HG02571 (cell line): ENCODE results near the gene CNR1.
"Not testable (repeated sequence)": the region's sequence is repeated elsewhere in the genome, so short reads cannot be mapped to it uniquely, and the experiment has no call there.

Experiments used
- ATAC-seq: cut with Tn5 transposase; IDR thresholded peaks from one replicate; pipeline ENCODE4 v1.9.1; 2021; ENCODE audit warnings: mild to moderate bottlenecking, moderate library complexity; ENCODE audit not compliant: unreplicated experiment

Gene CNR1

DNA sequence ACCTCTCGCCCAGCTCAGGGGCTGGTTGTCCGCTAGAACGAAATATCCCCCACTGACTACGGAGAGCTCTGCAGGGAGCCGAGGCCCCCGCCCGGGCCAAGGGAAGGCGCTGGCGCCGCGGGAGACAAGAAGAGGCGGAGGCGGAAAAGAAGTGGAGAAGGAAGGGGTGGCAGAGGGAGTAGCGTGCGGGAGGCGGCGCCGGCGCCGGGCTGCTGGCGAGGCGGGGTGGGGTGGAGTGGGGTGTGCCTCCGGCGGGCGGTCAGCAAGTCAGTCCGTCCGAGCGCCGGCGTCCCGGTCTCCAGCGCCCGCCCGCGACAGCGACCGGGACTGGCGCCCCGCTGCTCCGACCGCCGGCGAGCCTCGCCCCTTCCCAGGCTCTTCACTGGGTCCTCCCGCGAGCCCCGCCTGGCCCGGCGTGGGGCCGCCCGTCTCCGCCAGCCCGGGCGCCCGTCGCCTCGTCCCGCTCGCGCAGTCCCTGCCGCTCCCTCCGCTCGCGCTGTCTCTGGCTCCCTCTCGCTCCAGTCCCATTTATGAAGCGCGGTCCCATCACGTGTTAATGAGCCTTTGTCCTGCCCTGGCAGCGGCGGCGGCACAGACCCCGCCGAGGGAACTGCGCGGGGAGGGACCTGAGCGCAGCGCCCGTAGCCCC is at the start of gene CNR1:
TSS of gene CNR1 (minus strand) at position 504 of the 649 bp plus-strand sequence. CDS start 21,073 bp downstream, outside the sequence.
- peak; percentile 50 for ATAC-seq

DNA sequence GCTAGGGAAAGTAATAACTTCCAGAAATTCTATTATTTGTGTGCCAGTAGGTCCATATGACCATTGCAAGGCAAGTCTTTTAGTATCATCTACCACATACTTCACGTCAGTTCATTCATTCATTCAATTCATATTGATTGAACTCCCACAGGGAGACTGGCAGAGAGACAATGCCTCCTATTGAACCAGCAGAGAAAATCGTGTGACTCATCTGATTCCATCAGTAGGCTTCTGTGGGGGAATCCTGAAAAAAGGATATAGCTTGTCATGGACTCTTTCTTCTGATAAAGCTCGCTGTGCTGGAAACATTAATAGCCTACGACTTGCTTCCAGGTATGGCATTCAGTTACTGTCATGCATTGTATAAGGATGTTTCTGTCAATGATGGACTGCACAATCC is 45.3 kb upstream of the CNR1 start:
- no peak for ATAC-seq

DNA sequence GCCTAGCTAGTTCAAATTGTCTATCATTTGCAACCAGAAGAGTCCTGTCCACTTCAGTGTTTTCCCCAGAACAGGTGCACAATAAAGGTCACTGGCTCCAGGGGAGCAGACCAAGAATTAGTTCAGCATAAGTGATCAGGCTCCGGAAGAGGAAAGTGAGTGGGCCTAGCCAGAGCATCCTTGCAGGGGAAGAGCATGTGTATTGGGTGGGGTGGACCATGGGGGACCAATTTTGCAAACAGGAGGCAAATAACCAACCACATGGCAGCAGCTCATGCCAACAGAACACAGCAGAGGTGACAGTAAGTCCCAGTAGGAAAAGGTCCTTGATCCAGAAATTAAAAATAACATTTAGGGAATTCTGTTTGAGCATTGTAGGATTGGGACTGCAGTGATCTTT is 43.2 kb upstream of the CNR1 start:
- ATAC-seq, result no peak

DNA sequence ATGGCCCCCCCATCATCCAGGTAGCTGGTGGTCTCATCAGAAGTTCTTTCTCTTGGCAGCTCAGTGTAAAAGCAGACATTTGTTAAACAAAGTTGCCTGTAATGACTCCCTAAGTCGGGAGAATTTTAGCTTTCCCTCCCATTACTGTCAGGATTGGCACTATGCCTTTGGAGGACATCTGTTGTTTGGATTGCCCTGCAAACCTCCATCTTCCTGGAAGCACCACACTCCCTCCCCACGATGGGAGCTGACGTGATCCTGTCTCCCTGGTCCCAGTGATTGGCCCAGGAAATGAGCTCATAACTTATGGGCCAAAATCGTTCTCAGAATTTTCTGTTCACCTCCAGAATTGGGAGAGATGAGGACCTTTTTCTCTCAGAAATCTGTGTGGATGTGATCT is 42.6 kb upstream of the CNR1 start:
- no peak for ATAC-seq

DNA sequence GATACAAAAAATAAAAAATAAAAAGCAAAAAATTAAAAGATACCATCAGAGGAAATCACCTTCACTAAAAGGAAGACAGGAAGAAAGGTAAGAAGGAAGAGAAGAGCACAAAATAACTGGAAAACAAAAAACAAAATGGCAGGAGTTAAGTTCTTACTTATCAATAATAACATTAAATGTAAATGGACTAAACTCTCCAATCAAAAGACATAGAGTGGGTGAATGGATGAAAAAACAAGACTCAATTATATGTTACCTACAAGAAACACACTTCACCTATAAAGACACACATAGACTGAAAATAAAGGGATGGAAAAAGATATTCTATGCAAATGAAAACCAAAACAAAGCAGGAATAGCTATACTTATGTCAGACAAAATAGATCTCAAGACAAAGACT is 35.6 kb upstream of the CNR1 start:
- not testable (repeated sequence) for ATAC-seq

DNA sequence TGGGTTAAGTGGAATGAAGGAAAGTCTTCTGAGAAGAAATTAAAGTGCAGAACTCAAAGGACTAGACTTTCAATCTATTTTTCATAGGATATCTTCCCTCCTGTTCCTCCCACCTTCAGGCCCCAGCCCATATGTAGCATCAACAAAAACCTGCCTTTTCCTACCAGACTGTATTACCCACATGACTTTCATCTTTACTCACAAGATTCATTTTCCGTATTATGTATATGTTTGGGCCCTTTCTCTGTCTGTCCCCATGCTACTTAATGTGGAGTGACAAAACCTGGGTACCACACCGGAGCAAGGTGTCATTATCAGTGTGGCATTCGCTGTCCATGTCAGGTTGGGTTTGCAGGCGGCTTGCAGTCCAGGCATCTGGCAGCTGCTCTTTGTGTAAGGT is 18.8 kb upstream of the CNR1 start:
- ATAC-seq, result no peak

DNA sequence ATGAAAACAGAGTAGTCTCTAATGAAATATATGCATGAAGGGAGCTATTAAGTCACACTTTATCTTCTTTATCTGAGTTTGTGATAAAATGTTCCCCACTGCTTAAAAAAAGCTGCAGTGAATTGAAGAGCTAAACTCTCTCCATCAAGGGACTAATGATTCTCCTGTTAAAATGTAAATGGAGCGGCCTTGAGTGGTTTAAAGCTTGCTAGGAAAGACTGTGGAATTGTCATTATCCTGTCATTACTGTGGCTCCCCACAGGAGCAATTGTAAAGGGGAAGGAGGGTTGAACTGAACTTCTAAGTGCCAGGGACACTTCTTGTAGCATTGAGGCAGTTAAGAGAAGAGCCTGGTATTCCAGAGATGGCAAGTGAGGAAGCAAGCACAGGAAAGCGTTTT is 17.3 kb upstream of the CNR1 start:
- ATAC-seq, result no peak

DNA sequence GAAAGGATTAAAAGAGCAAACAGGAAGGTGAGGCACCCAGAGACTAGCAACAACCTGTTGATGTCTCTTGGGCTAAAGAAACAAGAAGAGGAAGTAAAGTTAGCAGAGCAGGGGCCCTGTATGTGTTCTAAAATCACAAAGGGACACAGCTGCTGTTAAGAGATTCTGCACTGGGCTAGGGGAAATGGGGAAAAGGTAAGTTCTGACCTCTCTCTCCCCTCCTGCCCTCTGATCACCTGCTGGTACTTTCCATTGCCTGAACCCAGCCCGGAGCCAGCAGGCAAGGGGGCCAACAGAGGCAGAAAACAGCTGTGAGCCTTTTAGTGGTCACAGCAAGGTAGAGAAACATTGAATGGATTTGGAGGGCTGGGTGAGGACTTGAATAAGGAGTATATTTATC is 13.5 kb upstream of the CNR1 start:
- ATAC-seq, result peak; percentile 53

DNA sequence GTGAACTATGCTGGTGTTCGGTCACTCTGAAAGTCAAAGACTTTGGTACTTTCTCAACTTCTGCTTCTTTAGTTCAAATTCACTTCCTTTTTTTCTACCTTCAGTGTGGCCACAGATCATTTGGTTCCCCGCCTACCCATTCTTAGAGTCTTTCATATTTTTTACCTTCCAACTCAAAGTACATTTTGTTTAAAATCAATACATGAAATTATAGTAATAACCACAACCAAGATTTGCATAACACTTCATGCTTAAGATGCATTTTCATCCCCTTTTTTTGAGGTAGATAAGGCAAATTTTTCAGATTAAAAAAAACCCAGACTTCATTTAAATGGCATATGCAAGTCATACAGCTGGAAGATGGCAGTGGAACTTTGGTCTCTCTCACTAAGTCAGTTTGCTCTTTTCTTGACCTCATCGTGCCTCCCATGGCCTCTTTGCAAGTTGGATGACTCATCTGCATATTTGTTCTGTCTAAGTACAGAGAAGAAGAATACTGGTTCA is 11.9 kb upstream of the CNR1 start:
- ATAC-seq, result peak; percentile 67

DNA sequence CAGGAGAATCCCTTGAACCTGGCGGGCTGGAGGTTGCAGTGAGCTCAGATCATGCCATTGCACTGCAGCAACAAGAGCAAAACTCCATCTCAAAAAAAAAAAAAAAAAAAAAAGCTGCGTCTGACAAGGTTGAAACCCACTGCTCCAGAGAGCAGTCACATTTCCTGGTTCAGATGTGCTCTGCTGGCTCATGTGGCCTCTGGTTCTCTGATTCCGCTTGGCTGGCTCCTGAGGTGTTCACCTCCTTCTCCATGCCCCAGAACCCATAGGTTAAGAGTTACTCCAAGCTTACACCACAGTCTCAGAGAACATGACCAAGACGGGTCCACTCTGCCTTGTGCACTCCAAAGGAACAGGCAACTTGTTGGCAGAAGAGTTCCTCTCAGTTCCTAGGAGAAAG is 8.8 kb upstream of the CNR1 start:
- no peak for ATAC-seq

DNA sequence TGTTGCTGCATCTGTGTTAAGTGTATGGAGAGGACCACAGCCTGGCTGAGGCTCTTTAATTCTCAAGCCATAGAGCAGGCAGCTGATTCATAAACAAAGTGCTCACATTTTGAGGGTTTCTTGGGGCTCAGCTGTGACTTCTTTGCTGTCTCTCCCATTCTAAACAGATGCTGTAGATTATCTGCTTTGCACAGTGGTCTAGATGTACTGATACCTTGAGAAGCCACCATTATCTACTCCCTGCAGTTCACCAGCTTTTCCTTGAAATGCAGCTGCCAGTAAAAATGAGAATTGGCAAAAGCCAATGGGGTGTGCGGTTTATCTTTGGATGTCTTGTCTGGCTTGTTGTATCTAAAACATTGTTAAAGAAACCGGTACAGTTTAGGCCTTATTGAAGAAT is 5.2 kb upstream of the CNR1 start:
- no peak for ATAC-seq

DNA sequence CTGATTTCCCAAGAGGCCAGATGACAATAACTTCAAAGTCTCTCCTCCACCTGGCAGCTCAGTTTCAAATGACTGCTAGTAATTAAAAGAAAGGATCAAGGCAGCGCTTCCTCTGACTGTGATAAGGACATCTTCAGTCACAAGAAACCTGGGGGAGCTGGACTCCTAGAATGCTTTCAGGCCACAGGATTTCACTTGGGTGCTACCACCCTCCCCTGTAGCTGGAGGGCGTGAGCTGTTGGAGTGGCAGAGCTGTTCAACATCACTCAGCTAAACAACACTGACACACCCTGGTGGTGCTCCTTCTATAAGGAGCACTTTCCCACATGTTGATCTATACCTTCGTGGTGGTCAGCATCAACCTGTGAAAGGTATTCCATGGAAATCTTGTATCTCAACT is 2.2 kb upstream of the CNR1 start:
- ATAC-seq, result no peak

DNA sequence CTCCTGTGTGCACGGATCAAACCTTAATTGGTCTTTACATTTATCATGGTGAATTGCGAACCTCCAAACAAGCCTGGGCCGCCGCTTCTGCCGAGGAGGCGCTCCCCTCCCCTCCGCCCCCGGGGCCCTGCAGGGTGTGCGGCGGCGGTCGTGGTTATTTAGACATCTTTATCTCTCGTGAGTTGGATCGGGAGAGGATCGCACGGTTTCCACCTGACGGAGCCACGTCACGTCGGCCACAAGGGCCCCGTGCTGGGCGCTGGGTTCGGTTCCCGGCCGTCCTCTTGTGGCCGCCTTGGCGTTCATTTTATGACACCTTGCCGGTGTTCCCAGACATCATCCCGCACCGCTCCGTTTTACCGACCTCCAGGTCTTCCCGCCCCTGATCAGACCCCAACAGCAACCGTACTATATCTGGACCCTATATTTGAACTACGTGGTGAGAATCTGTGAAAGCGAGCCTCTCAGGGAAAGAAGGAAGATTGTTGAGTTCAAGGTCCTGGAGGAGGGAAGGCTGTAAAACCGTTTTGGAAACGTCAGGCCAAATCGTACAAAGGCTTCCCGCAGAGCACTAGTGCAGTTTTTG is 1.3 kb upstream of the CNR1 start:
- peak; percentile 5 for ATAC-seq

DNA sequence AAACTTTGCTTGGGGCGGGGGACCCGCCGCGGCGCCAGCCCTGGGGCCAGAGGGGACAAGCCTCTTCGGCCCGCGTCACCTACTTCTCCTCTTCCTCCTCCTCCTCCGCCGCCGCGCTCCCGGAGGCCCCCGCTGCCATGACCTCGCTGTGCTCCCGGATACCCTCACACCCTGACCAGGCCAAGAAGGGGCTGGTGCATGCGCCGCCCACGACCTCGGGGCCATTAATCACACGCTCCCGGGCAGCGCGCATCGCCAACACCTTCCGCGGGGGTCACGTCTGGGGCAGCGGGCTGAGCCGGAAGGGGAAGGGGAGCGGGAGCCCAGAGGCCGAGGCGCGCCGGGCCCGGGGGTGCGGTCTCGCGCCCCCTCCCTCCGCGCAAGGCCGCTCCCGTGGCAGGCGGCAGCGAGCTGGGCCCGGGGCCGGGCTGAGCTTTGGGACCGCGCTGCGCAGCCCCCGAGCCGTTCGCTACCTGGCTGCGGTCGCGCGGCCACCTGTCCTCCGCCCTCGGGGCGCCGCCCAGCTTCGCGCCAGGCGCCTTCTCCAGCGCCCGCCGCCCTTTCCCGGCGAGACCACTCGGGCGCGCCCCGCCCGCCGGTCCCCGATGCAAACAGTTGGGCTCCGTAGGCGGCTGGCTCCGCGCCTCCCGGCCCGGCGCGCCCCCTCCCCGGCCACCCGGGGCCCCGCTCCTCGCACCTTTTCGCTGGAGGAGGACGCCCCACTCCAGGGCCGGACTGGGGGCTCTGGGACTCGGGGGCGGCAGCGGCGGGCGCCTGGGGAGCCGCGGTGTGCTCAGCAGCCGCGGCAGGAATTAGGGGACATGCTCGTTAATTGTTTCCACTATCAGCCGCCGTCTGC is 575 bp upstream of the CNR1 start:
- peak; percentile 33 for ATAC-seq

DNA sequence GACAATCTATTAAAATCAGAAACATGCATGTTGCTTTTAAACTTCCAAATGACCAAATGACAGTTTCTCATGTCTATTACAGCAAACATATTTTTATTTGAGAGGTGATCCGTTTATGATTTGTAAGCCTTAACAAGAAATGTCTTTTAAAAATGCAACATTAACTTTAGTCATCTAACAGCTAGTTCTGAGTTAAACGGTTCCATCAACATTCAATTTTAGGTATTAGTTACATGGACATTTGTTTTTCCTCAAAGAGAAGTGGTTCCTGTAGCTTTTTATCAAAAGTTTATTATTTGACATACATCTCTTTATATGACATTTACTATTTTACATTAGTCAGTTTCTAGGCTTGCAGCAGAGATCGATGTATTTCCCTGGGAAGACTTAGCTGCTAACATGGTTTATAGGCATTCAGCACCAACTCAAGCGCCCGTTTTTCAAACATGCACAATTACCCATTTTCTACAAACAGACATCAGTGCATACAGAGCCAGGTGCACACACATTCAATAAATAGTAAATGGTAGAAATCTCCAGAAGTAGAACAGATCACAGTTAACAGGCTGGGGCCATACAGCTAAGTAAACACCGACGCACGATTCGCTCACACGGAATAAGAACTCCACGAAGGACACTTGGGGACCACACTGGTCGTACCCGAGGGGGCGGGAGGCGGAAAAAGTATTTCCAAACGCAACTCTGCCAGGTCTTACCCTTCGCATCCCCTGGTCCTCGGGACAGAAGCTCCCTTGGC is 882 bp downstream of the CNR1 start:
- no peak for ATAC-seq

DNA sequence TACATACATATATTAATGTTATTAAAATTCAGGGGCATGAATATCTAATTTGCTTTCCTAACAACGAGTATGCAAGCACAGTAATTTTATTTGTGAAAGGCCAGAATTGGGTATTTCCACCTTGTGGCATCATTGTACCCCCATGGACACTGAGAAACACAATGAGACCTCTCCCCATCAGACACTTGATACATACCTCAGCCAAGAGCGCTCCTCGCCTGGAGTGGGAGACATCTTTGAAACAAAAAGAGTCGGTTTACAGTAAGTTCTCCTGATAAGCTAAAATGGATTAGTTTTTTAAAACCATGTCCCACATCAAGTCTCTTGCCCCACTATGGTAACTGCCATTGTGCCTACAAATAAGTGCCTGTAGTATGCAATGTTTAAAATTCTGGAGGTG is 2.1 kb downstream of the CNR1 start:
- ATAC-seq, result no peak

DNA sequence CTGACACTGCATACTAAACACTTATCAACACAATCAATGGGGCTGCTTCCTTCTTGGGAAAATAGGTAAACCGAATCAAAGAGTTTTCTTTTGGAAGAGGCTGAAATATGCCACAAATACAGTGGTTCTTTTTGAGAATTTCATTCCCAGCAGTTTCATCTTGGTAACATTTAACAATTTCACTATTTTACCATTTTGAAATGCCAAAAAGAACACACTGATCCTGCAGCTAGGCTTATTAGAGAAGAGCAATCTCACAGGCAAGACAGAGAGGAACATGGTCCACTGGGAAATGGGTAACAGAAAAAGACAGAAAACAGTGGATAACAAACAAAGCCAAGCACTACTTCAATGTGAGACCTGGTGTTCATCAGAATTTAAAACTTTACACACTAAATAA is 2.5 kb downstream of the CNR1 start:
- no peak for ATAC-seq

DNA sequence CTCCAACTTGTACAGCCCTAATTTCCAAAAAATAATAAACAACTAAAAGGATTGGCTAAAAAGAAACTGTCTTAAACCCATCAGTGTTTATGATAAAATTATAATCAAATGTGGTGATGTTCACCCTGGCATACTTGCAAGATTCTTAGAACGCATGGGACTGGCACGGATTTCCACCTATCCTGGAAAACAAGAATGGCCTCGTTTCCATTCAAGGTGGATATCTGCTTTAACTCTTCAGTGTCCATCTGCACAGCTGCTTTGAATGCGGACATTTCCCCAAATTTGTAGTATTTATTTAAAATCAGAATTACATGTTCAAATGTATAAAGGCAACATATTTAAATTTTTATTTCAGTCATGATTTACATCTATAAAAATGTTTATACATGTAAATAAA is 4.2 kb downstream of the CNR1 start:
- ATAC-seq, result no peak

DNA sequence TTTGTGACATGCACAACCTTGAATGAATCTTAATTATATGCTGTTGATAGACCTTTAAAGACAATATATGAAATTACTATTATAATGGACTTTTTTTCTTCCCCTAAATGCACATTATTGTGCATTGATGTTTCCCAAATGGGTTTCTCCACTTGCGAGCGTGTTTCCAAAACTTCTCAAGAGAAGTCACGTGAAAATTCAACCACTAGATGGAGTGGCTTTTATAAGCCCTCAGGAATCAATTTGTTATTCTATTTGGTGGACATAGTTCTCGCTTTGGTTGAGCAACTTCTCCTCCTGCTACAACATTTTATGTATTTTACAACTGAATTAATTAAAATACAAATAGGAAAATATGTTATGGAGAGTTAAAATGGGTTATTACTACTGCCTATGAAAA is 9.0 kb downstream of the CNR1 start:
- ATAC-seq, result no peak

DNA sequence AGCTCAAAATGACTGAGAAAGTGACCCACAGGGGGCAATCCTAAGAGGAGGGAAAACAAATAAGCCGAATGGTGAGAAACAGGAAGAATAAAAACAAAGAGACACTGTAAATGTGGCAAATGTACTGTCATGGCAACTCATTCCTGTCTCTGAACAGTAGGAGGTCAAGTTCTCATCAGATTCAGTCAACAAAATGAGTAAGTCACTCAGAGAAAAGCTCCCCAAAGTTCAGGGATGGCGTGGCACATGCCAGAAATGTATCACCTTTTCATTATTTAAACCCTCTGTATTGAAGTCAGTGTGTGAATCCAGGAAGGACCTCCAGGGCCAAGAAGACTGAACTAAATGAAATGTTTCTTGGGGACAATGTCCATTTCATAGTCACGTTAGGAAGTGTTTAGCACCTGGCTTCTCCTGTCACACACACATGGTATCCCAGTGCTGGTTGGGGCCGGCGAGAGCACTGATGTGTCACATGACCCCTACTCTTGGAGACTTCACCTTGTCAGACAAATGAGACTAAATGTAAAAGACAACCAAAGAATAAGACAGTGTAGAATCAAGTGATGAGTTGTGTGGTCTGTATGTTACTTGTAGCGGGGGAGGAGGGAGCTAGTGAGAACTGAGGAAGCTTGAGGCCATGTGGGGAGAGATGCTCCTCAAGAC is 20.7 kb downstream of the CNR1 start:
- ATAC-seq, result no peak
